Upper lobe of right lung (tissue), 1 donor: ENCODE measurements around the gene RBX1. TPM values are rescaled to one million over a fixed set of nuclear protein-coding genes. Genes with fewer than 3 reads are reported as not detected.

Experiments
- ATAC-seq: fragments of 200-7000 bp; cut with Tn5 transposase; one replicate; pipeline ENCODE4 v1.9.1; 2020; ENCODE audit warnings: mild to moderate bottlenecking, moderate library complexity
- DNase-seq: peaks from one replicate; pipeline ENCODE4 v3.0.0-alpha.2; 2020
- H3K27ac ChIP-seq: fragments of 200-600 bp; one replicate; pipeline ENCODE4 v1.8.0; 2022
- H3K27me3 ChIP-seq: fragments of 200-600 bp; one replicate; pipeline ENCODE4 v1.8.0; 2022; ENCODE audit warnings: mild to moderate bottlenecking
- H3K36me3 ChIP-seq: fragments of 200-600 bp; one replicate; pipeline ENCODE4 v1.8.0; 2022
- H3K4me1 ChIP-seq: fragments of 200-600 bp; one replicate; pipeline ENCODE4 v1.8.0; 2022
- H3K4me3 ChIP-seq: fragments of 200-600 bp; one replicate; pipeline ENCODE4 v1.8.0; 2022; ENCODE audit warnings: mild to moderate bottlenecking
- H3K9me3 ChIP-seq: fragments of 200-600 bp; one replicate; pipeline ENCODE4 v1.8.0; 2022
- intact Hi-C: fragments of 100-400 bp; cut with DNase I; formaldehyde crosslinking; loops from one replicate; pipeline ENCODE4 v1.11.0; 2022
- total RNA-seq: library from RNA; stranded (reverse); fragmentation: NEBNext Ultra II Directional; extraction: Animal tissue kit (Norgen Biotek cat#: 25700); gene quantifications from one replicate; pipeline ENCODE4 v1.2.1, GENCODE V29; 2021
- TF ChIP-seq, protein P1 (sequence below): fragments of 200-600 bp; IDR thresholded peaks from one replicate; pipeline ENCODE4 v1.8.0; 2022; ENCODE audit warnings: antibody characterized with exemption
- donor health status: DM: no; HTN: yes; CAD: no; lungs with severe emphysema.

RBX1 gene
- total RNA-seq, 1 donor from 2014 or later: 45.6 TPM

DNA sequence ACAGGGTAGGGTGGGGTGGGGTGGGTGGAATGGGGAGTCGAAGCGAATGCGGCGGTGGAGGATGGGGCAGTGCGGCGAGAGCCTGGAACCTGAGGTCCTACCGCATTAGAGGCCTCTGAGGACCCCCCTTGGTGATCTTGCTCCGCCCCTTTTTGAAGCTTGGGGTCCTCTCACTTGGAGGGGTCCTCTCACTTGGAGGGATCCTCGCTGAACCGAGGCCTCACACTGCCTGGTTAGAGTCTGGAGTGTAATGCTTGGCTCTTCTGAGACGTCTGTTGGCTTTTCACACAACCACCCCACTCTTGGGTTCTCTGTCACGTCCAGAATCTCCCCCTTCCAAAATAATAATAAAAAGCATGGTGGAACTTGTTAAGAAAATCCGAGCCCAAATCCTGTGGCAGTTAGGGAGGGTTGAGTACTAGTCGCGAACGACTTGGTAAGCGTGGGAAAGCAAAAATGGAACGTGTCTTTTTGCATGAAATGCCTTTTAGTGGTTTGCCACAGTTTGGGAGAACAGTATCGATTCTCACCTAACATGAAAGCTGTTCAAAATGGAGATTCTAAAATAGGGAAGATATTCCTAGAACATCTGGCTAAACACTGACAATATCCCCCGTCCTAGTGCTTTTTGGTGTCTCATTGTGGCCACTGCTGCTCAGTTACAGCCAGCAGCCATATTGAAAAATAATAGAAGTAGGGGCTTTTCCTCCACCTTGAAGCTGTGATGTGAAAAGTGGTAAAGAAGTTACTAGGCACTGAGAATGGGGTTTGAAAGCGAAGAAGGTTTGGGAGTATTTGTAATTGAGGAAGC, 822 bp downstream of the RBX1 start:
- Histone ChIP-seq H3K4me3 (peak overlapping the region; percentile 58), H3K27ac (peak overlapping the region; percentile 97), H3K27me3 (no peaks in the 10 kb centered on the region), H3K36me3 (peaks cover 31% of the 10 kb centered on the region), H3K4me1 (peaks cover 19% of the 10 kb centered on the region), H3K9me3 (no peaks in the 10 kb centered on the region)
- ATAC-seq (no peak), DNase-seq (no peak)
- intact Hi-C loops: loop anchor here (5.0 kb wide), 1 partner anchor 140 kb away; the partner anchor contains the start of gene EP300
- TF ChIP-seq, protein P1, sequence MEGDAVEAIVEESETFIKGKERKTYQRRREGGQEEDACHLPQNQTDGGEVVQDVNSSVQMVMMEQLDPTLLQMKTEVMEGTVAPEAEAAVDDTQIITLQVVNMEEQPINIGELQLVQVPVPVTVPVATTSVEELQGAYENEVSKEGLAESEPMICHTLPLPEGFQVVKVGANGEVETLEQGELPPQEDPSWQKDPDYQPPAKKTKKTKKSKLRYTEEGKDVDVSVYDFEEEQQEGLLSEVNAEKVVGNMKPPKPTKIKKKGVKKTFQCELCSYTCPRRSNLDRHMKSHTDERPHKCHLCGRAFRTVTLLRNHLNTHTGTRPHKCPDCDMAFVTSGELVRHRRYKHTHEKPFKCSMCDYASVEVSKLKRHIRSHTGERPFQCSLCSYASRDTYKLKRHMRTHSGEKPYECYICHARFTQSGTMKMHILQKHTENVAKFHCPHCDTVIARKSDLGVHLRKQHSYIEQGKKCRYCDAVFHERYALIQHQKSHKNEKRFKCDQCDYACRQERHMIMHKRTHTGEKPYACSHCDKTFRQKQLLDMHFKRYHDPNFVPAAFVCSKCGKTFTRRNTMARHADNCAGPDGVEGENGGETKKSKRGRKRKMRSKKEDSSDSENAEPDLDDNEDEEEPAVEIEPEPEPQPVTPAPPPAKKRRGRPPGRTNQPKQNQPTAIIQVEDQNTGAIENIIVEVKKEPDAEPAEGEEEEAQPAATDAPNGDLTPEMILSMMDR: no peak

DNA sequence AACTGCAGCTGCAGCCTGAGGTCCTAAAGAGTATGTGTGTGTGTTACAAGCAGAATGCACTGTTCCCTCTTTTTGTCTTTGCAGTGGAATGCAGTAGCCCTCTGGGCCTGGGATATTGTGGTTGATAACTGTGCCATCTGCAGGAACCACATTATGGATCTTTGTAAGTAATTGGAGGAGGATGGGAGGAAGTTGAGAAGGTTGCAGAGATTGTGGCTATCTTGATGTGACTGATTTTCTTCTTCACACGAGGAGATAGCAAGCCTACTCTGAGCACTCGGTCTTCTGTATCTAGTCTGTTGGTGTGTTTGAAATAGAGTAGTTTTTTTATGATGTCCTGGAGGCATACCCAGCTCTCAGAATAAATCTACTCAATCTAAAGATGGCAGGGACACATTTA, 2.3 kb downstream of the RBX1 start:
- no peak for ATAC-seq
- intact Hi-C loops: loop anchor here (5.0 kb wide), 1 partner anchor 139 kb away; the partner anchor contains the start of gene EP300
- no peaks in the 10 kb centered on the region for H3K27me3 ChIP-seq
- H3K9me3 ChIP-seq: no peaks in the 10 kb centered on the region
- H3K27ac ChIP-seq: no peak overlapping the region
- H3K36me3 ChIP-seq: peaks cover 39% of the 10 kb centered on the region
- TF ChIP-seq, protein P1: no peak
- H3K4me3 ChIP-seq: no peak overlapping the region
- H3K4me1 ChIP-seq: peaks cover 19% of the 10 kb centered on the region
- no peak for DNase-seq

DNA sequence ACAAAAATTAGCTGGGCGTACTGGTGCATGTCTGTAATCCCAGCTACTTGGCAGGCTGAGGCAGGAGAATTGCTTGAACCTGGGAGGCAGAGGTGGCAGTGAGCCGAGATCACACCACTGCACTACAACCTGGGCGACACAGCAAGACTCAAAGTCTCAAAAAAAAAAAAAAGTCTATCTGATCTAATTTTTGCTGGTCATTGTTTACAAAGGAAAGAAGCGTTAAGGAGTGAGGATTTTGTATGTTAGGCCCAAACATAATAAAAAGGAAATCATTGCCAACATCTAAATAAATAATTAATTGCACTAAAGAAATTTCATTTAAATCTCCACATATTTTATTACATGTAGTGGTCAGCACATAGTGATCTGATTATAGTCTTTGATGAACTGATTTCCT, 2.9 kb downstream of the RBX1 start:
- Histone ChIP-seq H3K27ac (no peak overlapping the region), H3K4me3 (no peak overlapping the region), H3K36me3 (peaks cover 39% of the 10 kb centered on the region), H3K27me3 (no peaks in the 10 kb centered on the region), H3K9me3 (no peaks in the 10 kb centered on the region), H3K4me1 (peaks cover 19% of the 10 kb centered on the region)
- no peak for ATAC-seq
- no peak for DNase-seq
- TF ChIP-seq, protein P1: no peak
- intact Hi-C loops: loop anchor here (5.0 kb wide), 1 partner anchor 138 kb away; the partner anchor contains the start of gene EP300

- intact Hi-C loops: no loop called here
- Histone ChIP-seq H3K9me3 (no peaks in the 10 kb centered on the region), H3K27me3 (no peaks in the 10 kb centered on the region), H3K36me3 (peaks cover 39% of the 10 kb centered on the region), H3K4me1 (peaks cover 19% of the 10 kb centered on the region), H3K27ac (no peak overlapping the region), H3K4me3 (no peak overlapping the region)
- TF ChIP-seq, protein P1: no peak
- no peak for ATAC-seq
- DNase-seq: no peak
Measured at GRCh38 chr22:40955571-40955970, 4.4 kb downstream of the RBX1 start.

GRCh38 chr22:40957601-40958000, 6.4 kb downstream of the RBX1 start:
- H3K27ac ChIP-seq: no peak overlapping the region
- TF ChIP-seq, protein P1: no peak
- peaks cover 54% of the 10 kb centered on the region for H3K36me3 ChIP-seq
- H3K9me3 ChIP-seq: no peaks in the 10 kb centered on the region
- no peaks in the 10 kb centered on the region for H3K27me3 ChIP-seq
- no peak overlapping the region for H3K4me3 ChIP-seq
- peaks cover 13% of the 10 kb centered on the region for H3K4me1 ChIP-seq
- DNase-seq (no peak), ATAC-seq (no peak)
- intact Hi-C loops: no loop called here
